ENCODE measurements around the gene NFIA. TPM values are rescaled to one million over a fixed set of nuclear protein-coding genes. Genes with fewer than 3 reads are reported as not detected.

The NFIA gene
- total RNA-seq, 1 experiment from 2014 or later, result 12.7 TPM

DNA sequence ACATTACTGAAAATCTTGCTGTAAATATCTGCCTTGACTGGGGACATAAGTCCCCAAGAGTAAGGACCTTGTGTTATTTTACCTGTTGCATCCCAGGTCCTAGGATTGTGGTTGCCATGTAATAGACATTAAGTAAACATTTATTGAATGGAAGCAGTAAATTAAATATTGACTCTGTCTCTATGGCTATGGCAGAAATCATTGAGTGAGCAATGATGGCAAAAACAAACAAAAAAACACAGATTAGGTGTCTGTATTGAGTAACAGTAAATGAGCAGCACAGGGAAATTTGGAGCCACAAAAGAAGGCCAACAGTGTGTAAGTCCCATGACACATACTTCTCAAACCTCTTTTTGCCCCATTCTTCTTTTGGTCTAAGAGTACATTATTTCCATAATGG is 240.4 kb downstream of the NFIA start:
- Histone ChIP-seq H3K4me2 (ENCODE audit: low read length) (peak overlapping the region; percentile 77), H3K4me1 (ENCODE audit: insufficient read depth, low read length) (peaks cover 43% of the 10 kb centered on the region), H3K9me3 (ENCODE audit: low read length) (no peaks in the 10 kb centered on the region), H3K9me2 (replicated peaks; ENCODE audit: low read length) (no peaks in the 10 kb centered on the region), H2AFZ (ENCODE audit: low read length) (peak overlapping the region; percentile 33; the same call in 1 of the 2 replicates), H3K4me3 (ENCODE audit: low read length) (peak overlapping the region; percentile 46; the same call in 1 of the 2 replicates), H3K36me3 (ENCODE audit: low read depth, low read length) (no peaks in the 10 kb centered on the region), H3K79me2 (ENCODE audit: low read length) (no peaks in the 10 kb centered on the region), H4K20me1 (ENCODE audit: low read length) (no peaks in the 10 kb centered on the region), H3K27me3 (ENCODE audit: low read length) (no peaks in the 10 kb centered on the region), H3F3A (ENCODE audit: low read length, unreplicated experiment) (no peaks in the 10 kb centered on the region), H3K27ac (ENCODE audit: low read length) (peak overlapping the region; percentile 94), H3K9ac (ENCODE audit: low read length) (peak overlapping the region; percentile 60)
- DNase-seq (peak; percentile 92), ATAC-seq (peak; percentile 78)
- intact Hi-C loops (cut with micrococcal nuclease), result loop anchor here (1.0 to 10.0 kb wide), 5 partner anchors 16 to 322 kb away; no protein-coding TSS in a partner anchor
- POLR2A ChIA-PET (ENCODE audit: unreplicated experiment), result no interaction called here
- CTCF ChIA-PET, result no interaction called here
- TF ChIP-seq EZH2phosphoT487 (IDR thresholded peaks at IDR 0.05; ENCODE audit: borderline replicate concordance, low read length), result no peak
- TF ChIP-seq EZH2 (IDR thresholded peaks at IDR 0.05; ENCODE audit: low read length, unreplicated experiment), result no peak
- TF ChIP-seq, protein P1, sequence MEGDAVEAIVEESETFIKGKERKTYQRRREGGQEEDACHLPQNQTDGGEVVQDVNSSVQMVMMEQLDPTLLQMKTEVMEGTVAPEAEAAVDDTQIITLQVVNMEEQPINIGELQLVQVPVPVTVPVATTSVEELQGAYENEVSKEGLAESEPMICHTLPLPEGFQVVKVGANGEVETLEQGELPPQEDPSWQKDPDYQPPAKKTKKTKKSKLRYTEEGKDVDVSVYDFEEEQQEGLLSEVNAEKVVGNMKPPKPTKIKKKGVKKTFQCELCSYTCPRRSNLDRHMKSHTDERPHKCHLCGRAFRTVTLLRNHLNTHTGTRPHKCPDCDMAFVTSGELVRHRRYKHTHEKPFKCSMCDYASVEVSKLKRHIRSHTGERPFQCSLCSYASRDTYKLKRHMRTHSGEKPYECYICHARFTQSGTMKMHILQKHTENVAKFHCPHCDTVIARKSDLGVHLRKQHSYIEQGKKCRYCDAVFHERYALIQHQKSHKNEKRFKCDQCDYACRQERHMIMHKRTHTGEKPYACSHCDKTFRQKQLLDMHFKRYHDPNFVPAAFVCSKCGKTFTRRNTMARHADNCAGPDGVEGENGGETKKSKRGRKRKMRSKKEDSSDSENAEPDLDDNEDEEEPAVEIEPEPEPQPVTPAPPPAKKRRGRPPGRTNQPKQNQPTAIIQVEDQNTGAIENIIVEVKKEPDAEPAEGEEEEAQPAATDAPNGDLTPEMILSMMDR (conservative IDR thresholded peaks at IDR 0.05; ENCODE audit: low read depth, low read length), result no peak
- no TSS peak for BruUV-seq (replicated peaks)

DNA sequence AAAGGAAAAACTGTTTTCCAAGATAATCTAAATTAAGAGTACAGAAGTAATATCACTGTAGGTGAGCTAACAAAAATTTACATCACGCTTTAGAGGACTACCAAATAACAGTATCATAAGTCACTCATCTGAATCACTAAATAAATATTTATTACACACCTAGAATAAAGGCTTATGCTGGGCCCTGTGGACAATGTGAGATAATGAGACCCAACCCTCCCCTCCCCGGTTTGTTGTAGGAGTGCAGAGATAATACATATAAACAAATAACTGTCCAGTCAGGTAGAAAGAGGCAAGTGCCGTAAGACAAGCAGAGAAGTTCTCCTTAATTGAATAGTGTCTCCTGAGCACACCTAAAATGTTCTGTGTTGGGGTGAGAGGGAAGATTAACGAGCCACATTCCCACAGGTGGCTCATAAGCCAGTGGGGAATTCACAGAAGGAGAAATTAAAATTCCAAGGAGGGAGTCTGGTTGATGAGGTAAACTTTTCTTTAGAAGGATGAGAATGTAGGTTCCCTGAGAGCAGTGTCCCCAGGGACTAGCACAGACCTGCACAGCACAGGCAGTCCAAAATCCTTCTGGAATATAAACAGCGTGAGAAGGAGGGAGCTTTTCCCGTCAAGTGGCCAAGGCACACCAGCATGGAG is 241.4 kb downstream of the NFIA start:
- H3K4me2 ChIP-seq (ENCODE audit: low read length), result peak overlapping the region; percentile 77
- H3K79me2 ChIP-seq (ENCODE audit: low read length), result no peaks in the 10 kb centered on the region
- BruUV-seq (replicated peaks), result no TSS peak
- H3K9me3 ChIP-seq (ENCODE audit: low read length), result no peaks in the 10 kb centered on the region
- H3K27me3 ChIP-seq (ENCODE audit: low read length), result no peaks in the 10 kb centered on the region
- intact Hi-C loops (cut with micrococcal nuclease), result loop anchor here (1.0 to 10.0 kb wide), 5 partner anchors 14 to 321 kb away; no protein-coding TSS in a partner anchor
- CTCF ChIA-PET, result no interaction called here
- peak overlapping the region; percentile 94 for H3K27ac ChIP-seq (ENCODE audit: low read length)
- H3K9me2 ChIP-seq (replicated peaks; ENCODE audit: low read length), result no peaks in the 10 kb centered on the region
- peaks cover 37% of the 10 kb centered on the region for H3K4me1 ChIP-seq (ENCODE audit: insufficient read depth, low read length)
- no peaks in the 10 kb centered on the region for H3F3A ChIP-seq (ENCODE audit: low read length, unreplicated experiment)
- POLR2A ChIA-PET (ENCODE audit: unreplicated experiment), result no interaction called here
- ATAC-seq (peak; percentile 77), DNase-seq (peak; percentile 72)
- H3K4me3 ChIP-seq (ENCODE audit: low read length), result peak overlapping the region; percentile 10; the same call in 1 of the 2 replicates
- no peak for TF ChIP-seq EZH2 (IDR thresholded peaks at IDR 0.05; ENCODE audit: low read length, unreplicated experiment)
- TF ChIP-seq, protein P1 (conservative IDR thresholded peaks at IDR 0.05; ENCODE audit: low read depth, low read length), result no peak
- TF ChIP-seq EZH2phosphoT487 (IDR thresholded peaks at IDR 0.05; ENCODE audit: borderline replicate concordance, low read length), result no peak
- H3K9ac ChIP-seq (ENCODE audit: low read length), result peak overlapping the region; percentile 31
- H4K20me1 ChIP-seq (ENCODE audit: low read length), result no peaks in the 10 kb centered on the region
- H2AFZ ChIP-seq (ENCODE audit: low read length), result no peak overlapping the region
- no peaks in the 10 kb centered on the region for H3K36me3 ChIP-seq (ENCODE audit: low read depth, low read length)

DNA sequence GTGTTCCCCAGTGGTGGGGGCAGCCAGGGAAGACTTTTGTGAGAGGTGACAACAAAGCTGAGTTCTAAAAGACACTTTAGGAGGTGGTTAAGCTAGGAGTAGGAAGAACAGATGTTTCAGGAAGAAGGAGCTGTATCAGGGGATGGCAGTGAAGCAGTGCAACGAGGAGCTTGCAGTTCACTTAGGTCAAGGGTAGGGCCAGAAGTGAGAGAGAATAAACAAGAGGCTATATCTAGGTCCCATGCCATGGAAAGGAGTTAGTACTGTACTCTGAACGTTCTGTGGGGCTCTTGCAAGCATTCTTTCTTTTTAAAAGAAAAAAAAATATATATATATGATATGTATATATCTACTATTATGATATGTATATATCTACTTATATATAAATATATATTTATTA is 244.4 kb downstream of the NFIA start:
- Histone ChIP-seq H4K20me1 (ENCODE audit: low read length) (no peaks in the 10 kb centered on the region), H3K9ac (ENCODE audit: low read length) (no peak overlapping the region), H3K4me2 (ENCODE audit: low read length) (no peak overlapping the region), H3K79me2 (ENCODE audit: low read length) (no peaks in the 10 kb centered on the region), H3K4me3 (ENCODE audit: low read length) (no peak overlapping the region), H3K36me3 (ENCODE audit: low read depth, low read length) (no peaks in the 10 kb centered on the region), H3K4me1 (ENCODE audit: insufficient read depth, low read length) (peaks cover 40% of the 10 kb centered on the region), H3F3A (ENCODE audit: low read length, unreplicated experiment) (no peaks in the 10 kb centered on the region), H3K27ac (ENCODE audit: low read length) (no peak overlapping the region), H3K9me2 (replicated peaks; ENCODE audit: low read length) (no peaks in the 10 kb centered on the region), H3K9me3 (ENCODE audit: low read length) (no peaks in the 10 kb centered on the region), H3K27me3 (ENCODE audit: low read length) (no peaks in the 10 kb centered on the region), H2AFZ (ENCODE audit: low read length) (no peak overlapping the region)
- no peak for ATAC-seq
- CTCF ChIA-PET, result no interaction called here
- POLR2A ChIA-PET (ENCODE audit: unreplicated experiment), result no interaction called here
- no peak for DNase-seq
- BruUV-seq (replicated peaks), result no TSS peak
- intact Hi-C loops (cut with micrococcal nuclease), result loop anchor here (10.0 kb wide), 1 partner anchor 318 kb away; no protein-coding TSS in a partner anchor
- no peak for TF ChIP-seq EZH2phosphoT487 (IDR thresholded peaks at IDR 0.05; ENCODE audit: borderline replicate concordance, low read length)
- TF ChIP-seq, protein P1 (conservative IDR thresholded peaks at IDR 0.05; ENCODE audit: low read depth, low read length), result no peak
- no peak for TF ChIP-seq EZH2 (IDR thresholded peaks at IDR 0.05; ENCODE audit: low read length, unreplicated experiment)

Measured in PC-3 (cell line).